ENCODE results near the gene CASR.
"Not testable (repeated sequence)": the region's sequence is repeated elsewhere in the genome, so short reads cannot be mapped to it uniquely, and the experiment has no call there.

Gene CASR

GRCh38 chr3:122183521-122183892, at the start of gene CASR:
Gene CASR, plus strand, starts transcription at chr3:122183668. Its CDS starts 70,522 bp downstream, at chr3:122254190.
- in situ Hi-C loops (cut with MboI; ENCODE audit: low sequenced_read_pairs), result no loop called here

GRCh38 chr3:122146466-122146865, 37.0 kb upstream of the CASR start:
- in situ Hi-C loops (cut with MboI; ENCODE audit: low sequenced_read_pairs), result no loop called here

GRCh38 chr3:122148941-122149627, 34.4 kb upstream of the CASR start:
- in situ Hi-C loops (cut with MboI; ENCODE audit: low sequenced_read_pairs), result no loop called here

- in situ Hi-C loops (cut with MboI; ENCODE audit: low sequenced_read_pairs), result no loop called here
Measured at GRCh38 chr3:122151480-122151879, 32.0 kb upstream of the CASR start.

GRCh38 chr3:122164983-122165382, 18.5 kb upstream of the CASR start:
- in situ Hi-C loops (cut with MboI; ENCODE audit: low sequenced_read_pairs), result not testable (repeated sequence)

GRCh38 chr3:122167630-122168029, 15.8 kb upstream of the CASR start:
- in situ Hi-C loops (cut with MboI; ENCODE audit: low sequenced_read_pairs), result no loop called here

GRCh38 chr3:122168044-122168443, 15.4 kb upstream of the CASR start:
- in situ Hi-C loops (cut with MboI; ENCODE audit: low sequenced_read_pairs), result no loop called here

- in situ Hi-C loops (cut with MboI; ENCODE audit: low sequenced_read_pairs), result no loop called here
Measured at GRCh38 chr3:122169911-122170310, 13.6 kb upstream of the CASR start.

- in situ Hi-C loops (cut with MboI; ENCODE audit: low sequenced_read_pairs), result not testable (repeated sequence)
Measured at GRCh38 chr3:122171361-122171760, 12.1 kb upstream of the CASR start.

GRCh38 chr3:122178711-122179110, 4.8 kb upstream of the CASR start:
- in situ Hi-C loops (cut with MboI; ENCODE audit: low sequenced_read_pairs), result no loop called here

GRCh38 chr3:122183893-122184590, 574 bp downstream of the CASR start:
- in situ Hi-C loops (cut with MboI; ENCODE audit: low sequenced_read_pairs), result no loop called here

- in situ Hi-C loops (cut with MboI; ENCODE audit: low sequenced_read_pairs), result no loop called here
Measured at GRCh38 chr3:122184591-122184929, 1.1 kb downstream of the CASR start.

GRCh38 chr3:122186372-122186771, 2.9 kb downstream of the CASR start:
- in situ Hi-C loops (cut with MboI; ENCODE audit: low sequenced_read_pairs), result no loop called here

GRCh38 chr3:122188737-122189136, 5.3 kb downstream of the CASR start:
- in situ Hi-C loops (cut with MboI; ENCODE audit: low sequenced_read_pairs), result no loop called here

GRCh38 chr3:122189357-122189756, 5.9 kb downstream of the CASR start:
- in situ Hi-C loops (cut with MboI; ENCODE audit: low sequenced_read_pairs), result no loop called here

GRCh38 chr3:122190525-122190924, 7.1 kb downstream of the CASR start:
- in situ Hi-C loops (cut with MboI; ENCODE audit: low sequenced_read_pairs), result no loop called here

GRCh38 chr3:122198966-122199365, 15.5 kb downstream of the CASR start:
- in situ Hi-C loops (cut with MboI; ENCODE audit: low sequenced_read_pairs), result no loop called here

- in situ Hi-C loops (cut with MboI; ENCODE audit: low sequenced_read_pairs), result no loop called here
Measured at GRCh38 chr3:122199552-122199951, 16.1 kb downstream of the CASR start.

- in situ Hi-C loops (cut with MboI; ENCODE audit: low sequenced_read_pairs), result no loop called here
Measured at GRCh38 chr3:122200661-122201060, 17.2 kb downstream of the CASR start.

- in situ Hi-C loops (cut with MboI; ENCODE audit: low sequenced_read_pairs), result not testable (repeated sequence)
Measured at GRCh38 chr3:122201476-122201875, 18.0 kb downstream of the CASR start.

GRCh38 chr3:122208579-122208978, 25.1 kb downstream of the CASR start:
- in situ Hi-C loops (cut with MboI; ENCODE audit: low sequenced_read_pairs), result no loop called here

GRCh38 chr3:122213650-122214049, 30.2 kb downstream of the CASR start:
- in situ Hi-C loops (cut with MboI; ENCODE audit: low sequenced_read_pairs), result no loop called here

GRCh38 chr3:122214711-122215110, 31.2 kb downstream of the CASR start:
- in situ Hi-C loops (cut with MboI; ENCODE audit: low sequenced_read_pairs), result no loop called here
